Calu3 (cell line): ENCODE measurements around the gene GBX1. TPM values are rescaled to one million over a fixed set of nuclear protein-coding genes. Genes with fewer than 3 reads are reported as not detected.

ENCODE experiments used
- BruUV-seq: library from RNA; stranded (reverse); fragments of 400-500 nt; replicated peaks from 2 replicates; lab custom pipeline; 2021; lab: Mats Ljungman, UMichigan
- CTCF ChIA-PET: fragments of 300-600 bp; sonication (Branson Sonifier 250); formaldehyde crosslinking; loops from one replicate; lab custom pipeline; 2022; ENCODE audit warnings: antibody characterized with exemption; lab: Charles Lee
- DNase-seq: peaks from one replicate; pipeline ENCODE4 v3.0.0; 2022
- H3K27ac Mint-ChIP-seq: one replicate; pipeline ENCODE4 v1.8.0; 2022; ENCODE audit warnings: mixed read lengths; ENCODE audit not compliant: unreplicated experiment
- H3K27me3 Mint-ChIP-seq: one replicate; pipeline ENCODE4 v1.8.0; 2022; ENCODE audit warnings: mixed read lengths; ENCODE audit not compliant: unreplicated experiment
- H3K36me3 Mint-ChIP-seq: one replicate; pipeline ENCODE4 v1.8.0; 2022; ENCODE audit warnings: mild to moderate bottlenecking, moderate library complexity, mixed read lengths; ENCODE audit not compliant: insufficient read depth, unreplicated experiment
- H3K4me1 Mint-ChIP-seq: one replicate; pipeline ENCODE4 v1.8.0; 2022; ENCODE audit warnings: mild to moderate bottlenecking, low read depth, mixed read lengths; ENCODE audit not compliant: unreplicated experiment
- H3K4me3 Mint-ChIP-seq: one replicate; pipeline ENCODE4 v1.8.0; 2022; ENCODE audit warnings: mild to moderate bottlenecking, low read depth, moderate library complexity, mixed read lengths; ENCODE audit not compliant: unreplicated experiment
- H3K9me3 Mint-ChIP-seq: one replicate; pipeline ENCODE4 v1.8.0; 2022; ENCODE audit warnings: low read depth, mixed read lengths; ENCODE audit not compliant: unreplicated experiment
- intact Hi-C: fragments of 100-400 bp; cut with micrococcal nuclease; formaldehyde crosslinking; loops from one replicate; pipeline ENCODE4 v1.10.0; 2022; ENCODE audit not compliant: unreplicated experiment
- total RNA-seq: library from RNA; stranded (reverse); gene quantifications from 2 replicates; pipeline ENCODE4 v1.2.3, GENCODE V29; 2022
- TF ChIP-seq, protein P1 (sequence below): fragments of 200-600 bp; IDR thresholded peaks from one replicate; pipeline ENCODE4 v1.8.0; 2022; ENCODE audit warnings: antibody characterized with exemption; ENCODE audit not compliant: unreplicated experiment

GBX1 gene
- total RNA-seq, 1 experiment from 2014 or later = not detected

DNA sequence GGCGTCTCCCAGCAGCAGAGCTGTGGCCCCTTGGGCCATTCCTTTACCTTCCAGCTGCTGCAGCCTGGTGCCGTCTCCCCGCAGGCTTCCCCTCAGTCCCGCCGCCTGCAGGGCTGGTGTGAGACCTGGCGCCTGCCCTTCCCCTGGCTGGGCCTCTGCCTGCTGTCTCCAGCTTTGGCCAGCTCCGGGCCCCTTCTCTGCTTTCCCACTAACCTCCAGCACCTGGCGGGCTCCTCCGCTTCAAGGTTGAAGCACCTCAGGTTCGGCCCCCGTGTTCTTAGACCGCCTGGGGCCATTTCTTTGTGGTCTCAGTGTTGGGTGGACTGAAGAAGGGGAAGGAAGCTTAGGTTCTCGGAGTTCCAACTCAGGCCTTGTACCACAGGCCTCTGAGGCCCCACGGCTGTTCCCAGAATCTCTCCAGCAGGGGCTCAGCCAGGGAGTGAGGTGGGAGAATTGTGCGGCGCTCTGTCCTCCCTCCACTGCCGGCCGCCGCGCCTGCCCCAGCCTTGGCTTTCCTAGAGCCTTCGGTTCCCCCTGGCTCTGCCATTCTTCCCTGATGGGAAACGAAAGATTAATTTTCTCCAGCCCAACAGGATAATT is 30.3 kb downstream of the GBX1 start:
- no peak overlapping the region for H3K27ac Mint-ChIP-seq
- no peak for DNase-seq
- BruUV-seq = no TSS peak
- CTCF ChIA-PET = interaction anchor here (0.6 kb wide), 1 partner anchor 439 kb away, joined by 3 read pairs; no protein-coding TSS in a partner anchor
- H3K9me3 Mint-ChIP-seq = no peaks in the 10 kb centered on the region
- no peaks in the 10 kb centered on the region for H3K27me3 Mint-ChIP-seq
- no peaks in the 10 kb centered on the region for H3K4me1 Mint-ChIP-seq
- H3K36me3 Mint-ChIP-seq = peaks cover 5% of the 10 kb centered on the region
- no peak overlapping the region for H3K4me3 Mint-ChIP-seq
- intact Hi-C loops = no loop called here
- TF ChIP-seq, protein P1, sequence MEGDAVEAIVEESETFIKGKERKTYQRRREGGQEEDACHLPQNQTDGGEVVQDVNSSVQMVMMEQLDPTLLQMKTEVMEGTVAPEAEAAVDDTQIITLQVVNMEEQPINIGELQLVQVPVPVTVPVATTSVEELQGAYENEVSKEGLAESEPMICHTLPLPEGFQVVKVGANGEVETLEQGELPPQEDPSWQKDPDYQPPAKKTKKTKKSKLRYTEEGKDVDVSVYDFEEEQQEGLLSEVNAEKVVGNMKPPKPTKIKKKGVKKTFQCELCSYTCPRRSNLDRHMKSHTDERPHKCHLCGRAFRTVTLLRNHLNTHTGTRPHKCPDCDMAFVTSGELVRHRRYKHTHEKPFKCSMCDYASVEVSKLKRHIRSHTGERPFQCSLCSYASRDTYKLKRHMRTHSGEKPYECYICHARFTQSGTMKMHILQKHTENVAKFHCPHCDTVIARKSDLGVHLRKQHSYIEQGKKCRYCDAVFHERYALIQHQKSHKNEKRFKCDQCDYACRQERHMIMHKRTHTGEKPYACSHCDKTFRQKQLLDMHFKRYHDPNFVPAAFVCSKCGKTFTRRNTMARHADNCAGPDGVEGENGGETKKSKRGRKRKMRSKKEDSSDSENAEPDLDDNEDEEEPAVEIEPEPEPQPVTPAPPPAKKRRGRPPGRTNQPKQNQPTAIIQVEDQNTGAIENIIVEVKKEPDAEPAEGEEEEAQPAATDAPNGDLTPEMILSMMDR = no peak

DNA sequence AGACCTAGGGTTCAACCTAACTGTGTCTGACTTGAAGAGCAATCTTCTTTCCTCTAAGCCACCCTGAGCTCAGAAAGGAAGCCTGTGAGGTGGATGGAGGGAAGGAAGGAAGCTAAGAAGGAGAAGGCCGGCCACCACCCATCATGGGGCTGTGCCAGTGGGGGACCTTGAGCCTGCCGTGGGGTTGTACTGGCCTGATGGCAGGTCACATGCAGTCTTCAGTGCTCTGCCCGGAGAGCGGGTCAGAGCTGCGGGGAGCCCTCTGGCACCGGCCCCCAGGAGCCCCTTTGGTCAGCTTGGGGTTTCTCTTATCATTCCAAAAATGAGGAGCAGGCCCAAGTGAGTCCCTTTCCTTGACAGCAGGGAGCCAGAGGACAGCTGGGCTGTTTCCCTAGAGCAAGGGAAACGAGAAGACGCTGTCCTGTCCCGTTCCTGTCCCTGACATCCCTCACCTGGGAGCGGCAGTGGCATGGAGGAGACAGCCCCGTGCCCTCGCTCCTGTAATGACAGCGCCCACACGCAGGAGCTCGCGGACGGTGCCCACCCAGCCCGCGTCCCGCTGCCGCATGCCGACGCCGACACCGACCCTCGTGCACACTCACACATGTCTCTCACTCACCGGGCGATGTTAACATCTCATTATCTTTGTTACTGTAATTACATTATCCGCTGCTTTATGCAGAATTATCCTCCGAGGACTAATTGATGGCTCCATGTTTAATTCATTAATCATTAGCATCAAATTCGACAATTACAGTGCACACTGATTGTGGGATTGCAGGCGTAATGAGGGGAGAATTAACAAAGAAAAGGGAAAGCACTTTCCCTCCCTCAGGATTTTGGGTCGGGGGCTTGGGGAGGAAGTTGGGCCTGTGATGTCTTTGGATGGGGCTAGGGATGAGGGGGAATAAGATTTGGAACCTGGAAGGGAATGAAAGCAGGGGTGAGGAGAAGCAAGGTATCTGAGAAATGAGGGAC is 31.3 kb downstream of the GBX1 start:
- no peak for DNase-seq
- H3K36me3 Mint-ChIP-seq = peaks cover 8% of the 10 kb centered on the region
- H3K4me3 Mint-ChIP-seq = no peak overlapping the region
- H3K4me1 Mint-ChIP-seq = no peaks in the 10 kb centered on the region
- CTCF ChIA-PET = interaction anchor here (0.5 kb wide), 1 partner anchor 103 kb away, joined by 3 read pairs; no protein-coding TSS in a partner anchor
- H3K9me3 Mint-ChIP-seq = no peaks in the 10 kb centered on the region
- no TSS peak for BruUV-seq
- TF ChIP-seq, protein P1 = no peak
- H3K27ac Mint-ChIP-seq = no peak overlapping the region
- no peaks in the 10 kb centered on the region for H3K27me3 Mint-ChIP-seq
- intact Hi-C loops = no loop called here

DNA sequence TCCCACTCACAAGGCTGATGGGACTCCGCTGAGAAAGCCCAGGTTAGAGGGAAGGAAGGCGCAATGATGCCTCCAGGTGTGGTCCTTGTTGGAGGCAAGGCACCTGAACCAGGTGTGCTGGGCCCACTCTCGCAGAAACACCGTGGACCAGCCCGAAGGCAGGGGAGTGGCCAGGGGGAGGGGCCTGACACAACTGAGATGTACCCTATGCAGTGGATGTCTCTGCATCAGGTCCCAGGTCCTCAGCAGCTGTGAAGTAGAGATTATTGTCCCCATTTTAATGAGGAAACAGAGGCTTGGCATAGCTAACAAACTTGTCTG is 32.0 kb downstream of the GBX1 start:
- Mint-ChIP-seq H3K4me3 (no peak overlapping the region), H3K9me3 (no peaks in the 10 kb centered on the region), H3K27ac (no peak overlapping the region), H3K36me3 (peaks cover 8% of the 10 kb centered on the region), H3K4me1 (no peaks in the 10 kb centered on the region), H3K27me3 (no peaks in the 10 kb centered on the region)
- DNase-seq = no peak
- no TSS peak for BruUV-seq
- intact Hi-C loops = no loop called here
- CTCF ChIA-PET = no interaction called here
- TF ChIP-seq, protein P1 = no peak

DNA sequence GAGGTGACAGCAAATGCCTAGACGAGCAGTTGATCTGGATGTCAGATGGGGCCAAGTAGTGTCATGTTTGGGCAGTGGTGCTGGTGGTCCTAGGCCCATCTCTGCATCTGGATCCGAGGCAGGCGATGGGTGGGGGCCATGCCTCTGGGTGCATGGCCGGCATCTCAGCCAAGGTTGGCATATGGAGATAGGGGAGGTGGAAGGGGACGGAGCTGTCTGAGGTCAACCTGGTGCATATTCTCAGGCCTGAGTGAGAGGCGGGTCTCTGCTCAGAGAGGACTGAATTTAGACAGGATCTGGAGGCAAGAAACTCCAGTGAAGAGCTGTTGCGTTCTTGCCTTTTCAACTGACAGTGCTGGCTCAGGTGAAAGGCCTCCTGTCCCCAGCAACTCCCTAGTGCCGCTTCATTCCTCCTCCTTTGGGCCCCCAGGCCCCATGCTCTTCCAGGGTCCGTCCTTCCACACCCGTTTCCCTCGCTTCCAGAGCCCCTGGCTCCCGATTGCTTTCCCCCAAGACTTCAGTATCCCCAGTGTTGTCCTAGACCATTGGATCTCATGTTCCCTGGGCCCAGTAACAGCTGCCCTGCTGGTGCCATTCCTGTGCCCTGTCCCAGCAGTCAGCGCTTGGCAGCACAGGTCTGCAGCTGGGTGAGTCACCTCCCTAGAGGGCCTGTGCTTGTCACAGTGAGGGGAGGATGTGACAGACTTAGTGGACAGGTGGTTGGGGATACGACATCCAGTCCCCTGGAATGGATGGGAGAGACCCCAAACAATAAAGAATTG is 32.6 kb downstream of the GBX1 start:
- TF ChIP-seq, protein P1 = no peak
- Mint-ChIP-seq H3K27me3 (no peaks in the 10 kb centered on the region), H3K27ac (no peak overlapping the region), H3K4me3 (no peak overlapping the region), H3K4me1 (no peaks in the 10 kb centered on the region), H3K9me3 (no peaks in the 10 kb centered on the region), H3K36me3 (peaks cover 13% of the 10 kb centered on the region)
- BruUV-seq = no TSS peak
- CTCF ChIA-PET = no interaction called here
- DNase-seq = no peak
- intact Hi-C loops = no loop called here
